GM06990 (cell line): ENCODE data around the gene RANBP17.
A peak's percentile ranks its signal among the peaks of the same experiment; 100 is the strongest.

Experiments
- DNase-seq: peaks from one replicate; pipeline ENCODE4 v3.0.0-alpha.2; 2011; ENCODE audit not compliant: insufficient read length; ENCODE audit errors: extremely low read depth
- H3K27me3 ChIP-seq: replicated peaks from 2 replicates; pipeline ENCODE4 v1.6.0; 2011; ENCODE audit warnings: low read length; ENCODE audit not compliant: control insufficient read depth, insufficient read depth
- H3K36me3 ChIP-seq: 2 replicates; pipeline ENCODE4 v1.5.1; 2011; ENCODE audit warnings: low read length; ENCODE audit not compliant: control insufficient read depth, insufficient read depth
- H3K4me3 ChIP-seq: replicated peaks from 2 replicates; pipeline ENCODE4 v1.5.1; 2011; ENCODE audit warnings: low read depth, mild to moderate bottlenecking, control low read depth, low read length
- CTCF ChIP-seq: IDR thresholded peaks from 2 replicates; pipeline ENCODE4 v1.5.1; 2011; ENCODE audit warnings: low read length, control low read depth, mild to moderate bottlenecking, inconsistent platforms; ENCODE audit not compliant: insufficient read depth, poor library complexity, severe bottlenecking

RANBP17 gene

GRCh38 chr5:170885256-170885655 lies 23.4 kb downstream of the RANBP17 start:
- no peaks in the 10 kb centered on the region for H3K27me3 ChIP-seq
- DNase-seq: no peak
- H3K4me3 ChIP-seq: no peak overlapping the region
- TF ChIP-seq CTCF: no peak
- no peaks in the 10 kb centered on the region for H3K36me3 ChIP-seq

GRCh38 chr5:170885809-170886208 lies 24.0 kb downstream of the RANBP17 start:
- Histone ChIP-seq H3K4me3 (no peak overlapping the region), H3K36me3 (no peaks in the 10 kb centered on the region), H3K27me3 (no peaks in the 10 kb centered on the region)
- no peak for DNase-seq
- TF ChIP-seq CTCF: no peak

GRCh38 chr5:170886210-170886894 lies 24.5 kb downstream of the RANBP17 start:
- H3K36me3 ChIP-seq: no peaks in the 10 kb centered on the region
- no peak for DNase-seq
- H3K4me3 ChIP-seq: no peak overlapping the region
- H3K27me3 ChIP-seq: no peaks in the 10 kb centered on the region
- TF ChIP-seq CTCF: no peak

GRCh38 chr5:170892196-170892595 lies 30.4 kb downstream of the RANBP17 start:
- H3K27me3 ChIP-seq: no peaks in the 10 kb centered on the region
- H3K36me3 ChIP-seq: no peaks in the 10 kb centered on the region
- no peak for DNase-seq
- no peak overlapping the region for H3K4me3 ChIP-seq
- no peak for TF ChIP-seq CTCF

GRCh38 chr5:170894665-170895064 lies 32.8 kb downstream of the RANBP17 start:
- TF ChIP-seq CTCF: no peak
- Histone ChIP-seq H3K36me3 (no peaks in the 10 kb centered on the region), H3K4me3 (no peak overlapping the region), H3K27me3 (no peaks in the 10 kb centered on the region)
- no peak for DNase-seq

- DNase-seq: no peak
- H3K36me3 ChIP-seq: no peaks in the 10 kb centered on the region
- peak; percentile 48 for TF ChIP-seq CTCF
These were observed 35.0 kb downstream of the RANBP17 start for GRCh38 chr5:170896779-170897178.

More at GRCh38 chr5:170896779-170897178, 35.0 kb downstream of the RANBP17 start:
- no peak overlapping the region for H3K4me3 ChIP-seq
- no peaks in the 10 kb centered on the region for H3K27me3 ChIP-seq
